Vagina (tissue), 2 donors: ENCODE data around the gene MYO9A.

Source experiments
- POLR2A ChIP-seq, 2 donors: fragments of 450-650 bp; IDR thresholded peaks; one replicate each; pipeline ENCODE4 v1.6.1; 2017; ENCODE audit warnings: antibody characterized with exemption in 2 of 2, mild to moderate bottlenecking in 2 of 2, moderate library complexity in 2 of 2
- POLR2AphosphoS5 ChIP-seq, 2 donors: sonication (generic); formaldehyde crosslinking; IDR thresholded peaks; one replicate each; pipeline ENCODE4 v1.9.0; 2017; ENCODE audit warnings: antibody characterized with exemption in 2 of 2, mild to moderate bottlenecking in 2 of 2, low read depth in 1 of 2; ENCODE audit not compliant: insufficient read depth in 1 of 2
- TF ChIP-seq, protein P1 (sequence below), 3 experiments: fragments of 450-650 bp in 2 of 3; fragments of 200-600 bp in 1 of 3; sonication (generic) in 1 of 3; IDR thresholded peaks; one replicate each; pipeline ENCODE4 v1.5.1; 2017 to 2019; ENCODE audit warnings: antibody characterized with exemption in 3 of 3, mild to moderate bottlenecking in 2 of 3, moderate library complexity in 2 of 3

DNA sequence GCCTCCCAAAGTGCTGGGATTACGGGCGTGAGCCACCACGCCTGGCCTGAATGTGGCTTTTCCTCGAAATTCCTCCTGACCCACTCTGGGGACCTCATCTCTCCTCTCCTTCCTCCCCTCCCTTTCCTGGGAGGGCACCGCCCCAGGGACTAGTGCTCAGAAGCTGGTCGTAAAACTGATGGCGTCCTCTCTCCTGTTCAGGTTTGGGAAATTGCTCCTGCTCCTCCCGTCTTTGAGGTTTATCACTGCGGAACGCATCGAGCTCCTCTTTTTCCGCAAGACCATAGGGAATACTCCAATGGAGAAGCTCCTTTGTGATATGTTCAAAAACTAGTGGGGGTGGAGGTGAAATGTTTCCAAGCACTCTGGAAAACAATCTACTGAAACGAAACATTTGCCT, 300.6 kb downstream of the MYO9A start:
- TF ChIP-seq POLR2AphosphoS5 (IDR thresholded peaks at IDR 0.05; ENCODE audit: insufficient read depth in 1 of 2, low read depth in 1 of 2) (no peak), POLR2A (IDR thresholded peaks at IDR 0.05) (no peak)
- TF ChIP-seq, protein P1, sequence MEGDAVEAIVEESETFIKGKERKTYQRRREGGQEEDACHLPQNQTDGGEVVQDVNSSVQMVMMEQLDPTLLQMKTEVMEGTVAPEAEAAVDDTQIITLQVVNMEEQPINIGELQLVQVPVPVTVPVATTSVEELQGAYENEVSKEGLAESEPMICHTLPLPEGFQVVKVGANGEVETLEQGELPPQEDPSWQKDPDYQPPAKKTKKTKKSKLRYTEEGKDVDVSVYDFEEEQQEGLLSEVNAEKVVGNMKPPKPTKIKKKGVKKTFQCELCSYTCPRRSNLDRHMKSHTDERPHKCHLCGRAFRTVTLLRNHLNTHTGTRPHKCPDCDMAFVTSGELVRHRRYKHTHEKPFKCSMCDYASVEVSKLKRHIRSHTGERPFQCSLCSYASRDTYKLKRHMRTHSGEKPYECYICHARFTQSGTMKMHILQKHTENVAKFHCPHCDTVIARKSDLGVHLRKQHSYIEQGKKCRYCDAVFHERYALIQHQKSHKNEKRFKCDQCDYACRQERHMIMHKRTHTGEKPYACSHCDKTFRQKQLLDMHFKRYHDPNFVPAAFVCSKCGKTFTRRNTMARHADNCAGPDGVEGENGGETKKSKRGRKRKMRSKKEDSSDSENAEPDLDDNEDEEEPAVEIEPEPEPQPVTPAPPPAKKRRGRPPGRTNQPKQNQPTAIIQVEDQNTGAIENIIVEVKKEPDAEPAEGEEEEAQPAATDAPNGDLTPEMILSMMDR (IDR thresholded peaks at IDR 0.05): no peak
